ENCODE results near the gene EGR2. TPM values are rescaled to one million over a fixed set of nuclear protein-coding genes. Genes with fewer than 3 reads are reported as not detected.

Gene EGR2
- 0.13 and 0.22 TPM in 2 replicates for total RNA-seq

GRCh38 chr10:62816331-62817120 is at the start of gene EGR2:
Gene EGR2 (minus strand): TSS chr10:62816366. CDS start chr10:62816029, 337 bp downstream.

GRCh38 chr10:62804356-62805230 is 11.6 kb downstream of the EGR2 start, which contains the start of gene ADO:
Gene ADO (plus strand): TSS chr10:62804720. CDS start chr10:62805060, 340 bp downstream.

Other genes with a start within 250 kb of the EGR2 start
- 20.6 and 25.2 TPM in 2 replicates for gene ADO, start 11.6 kb downstream of the EGR2 start, total RNA-seq